ENCODE data around the gene PTCD2. TPM values are rescaled to one million over a fixed set of nuclear protein-coding genes. Genes with fewer than 3 reads are reported as not detected.

PTCD2 gene
- total RNA-seq, 2 experiments from 2014 or later, result 7.8 to 8.1 TPM

- ChIA-PET CTCF (no interaction called here), POLR2A (no interaction called here)
- H3K27ac Mint-ChIP-seq, result no peak overlapping the region
- H3K4me1 Mint-ChIP-seq, result no peaks in the 10 kb centered on the region
- H3K9me3 Mint-ChIP-seq, result no peaks in the 10 kb centered on the region
- H3K36me3 Mint-ChIP-seq (ENCODE audit: low read depth), result no peaks in the 10 kb centered on the region
- no peak for DNase-seq
- no peak overlapping the region for H3K4me3 Mint-ChIP-seq
- H3K27me3 Mint-ChIP-seq, result no peaks in the 10 kb centered on the region
These were observed 59.8 kb downstream of the PTCD2 start for GRCh38 chr5:72379936-72380335.

GRCh38 chr5:72380492-72381274 is 60.5 kb downstream of the PTCD2 start:
- Mint-ChIP-seq H3K4me1 (no peaks in the 10 kb centered on the region), H3K27ac (no peak overlapping the region), H3K4me3 (no peak overlapping the region), H3K27me3 (no peaks in the 10 kb centered on the region), H3K36me3 (ENCODE audit: low read depth) (no peaks in the 10 kb centered on the region), H3K9me3 (no peaks in the 10 kb centered on the region)
- ChIA-PET POLR2A (no interaction called here), CTCF (no interaction called here)
- DNase-seq, result no peak

GRCh38 chr5:72383280-72383679 is 63.1 kb downstream of the PTCD2 start:
- Mint-ChIP-seq H3K36me3 (ENCODE audit: low read depth) (no peaks in the 10 kb centered on the region), H3K4me1 (no peaks in the 10 kb centered on the region), H3K9me3 (no peaks in the 10 kb centered on the region), H3K27me3 (peaks cover 3% of the 10 kb centered on the region), H3K27ac (no peak overlapping the region), H3K4me3 (no peak overlapping the region)
- no peak for DNase-seq
- POLR2A ChIA-PET, result no interaction called here
- CTCF ChIA-PET, result no interaction called here

GRCh38 chr5:72383726-72384125 is 63.6 kb downstream of the PTCD2 start:
- DNase-seq, result no peak
- Mint-ChIP-seq H3K27ac (no peak overlapping the region), H3K4me1 (no peaks in the 10 kb centered on the region), H3K4me3 (no peak overlapping the region), H3K27me3 (peaks cover 3% of the 10 kb centered on the region), H3K36me3 (ENCODE audit: low read depth) (no peaks in the 10 kb centered on the region), H3K9me3 (no peaks in the 10 kb centered on the region)
- ChIA-PET POLR2A (no interaction called here), CTCF (no interaction called here)

- ChIA-PET CTCF (no interaction called here), POLR2A (no interaction called here)
- Mint-ChIP-seq H3K4me3 (no peak overlapping the region), H3K9me3 (no peaks in the 10 kb centered on the region), H3K36me3 (ENCODE audit: low read depth) (no peaks in the 10 kb centered on the region), H3K4me1 (no peaks in the 10 kb centered on the region), H3K27ac (no peak overlapping the region), H3K27me3 (peaks cover 6% of the 10 kb centered on the region)
- DNase-seq, result no peak
These were observed 66.5 kb downstream of the PTCD2 start for GRCh38 chr5:72386639-72387038.

GRCh38 chr5:72387985-72388384 is 67.8 kb downstream of the PTCD2 start:
- no peaks in the 10 kb centered on the region for H3K9me3 Mint-ChIP-seq
- POLR2A ChIA-PET, result no interaction called here
- no peak overlapping the region for H3K4me3 Mint-ChIP-seq

GRCh38 chr5:72388646-72389045 is 68.5 kb downstream of the PTCD2 start:
- Mint-ChIP-seq H3K27me3 (peaks cover 13% of the 10 kb centered on the region), H3K36me3 (ENCODE audit: low read depth) (no peaks in the 10 kb centered on the region), H3K4me1 (no peaks in the 10 kb centered on the region), H3K27ac (no peak overlapping the region), H3K9me3 (no peaks in the 10 kb centered on the region), H3K4me3 (no peak overlapping the region)
- ChIA-PET POLR2A (no interaction called here), CTCF (no interaction called here)
- DNase-seq, result no peak

More at GRCh38 chr5:72387985-72388384, 67.8 kb downstream of the PTCD2 start:
- H3K27ac Mint-ChIP-seq, result no peak overlapping the region
- H3K4me1 Mint-ChIP-seq, result no peaks in the 10 kb centered on the region
- peaks cover 6% of the 10 kb centered on the region for H3K27me3 Mint-ChIP-seq
- no peaks in the 10 kb centered on the region for H3K36me3 Mint-ChIP-seq (ENCODE audit: low read depth)
- no peak for DNase-seq
- CTCF ChIA-PET, result no interaction called here

GRCh38 chr5:72390836-72391235 is 70.7 kb downstream of the PTCD2 start:
- Mint-ChIP-seq H3K27me3 (peaks cover 24% of the 10 kb centered on the region), H3K27ac (no peak overlapping the region), H3K4me1 (no peaks in the 10 kb centered on the region), H3K4me3 (no peak overlapping the region), H3K36me3 (ENCODE audit: low read depth) (no peaks in the 10 kb centered on the region), H3K9me3 (no peaks in the 10 kb centered on the region)
- no peak for DNase-seq
- ChIA-PET CTCF (no interaction called here), POLR2A (no interaction called here)

- no peaks in the 10 kb centered on the region for H3K9me3 Mint-ChIP-seq
- H3K27me3 Mint-ChIP-seq, result peaks cover 30% of the 10 kb centered on the region
- no peak overlapping the region for H3K4me3 Mint-ChIP-seq
- H3K36me3 Mint-ChIP-seq (ENCODE audit: low read depth), result no peaks in the 10 kb centered on the region
- no peak for DNase-seq
- ChIA-PET CTCF (no interaction called here), POLR2A (no interaction called here)
- H3K27ac Mint-ChIP-seq, result no peak overlapping the region
- no peaks in the 10 kb centered on the region for H3K4me1 Mint-ChIP-seq
These were observed 72.2 kb downstream of the PTCD2 start for GRCh38 chr5:72392326-72392733.

- Mint-ChIP-seq H3K9me3 (no peaks in the 10 kb centered on the region), H3K27me3 (peaks cover 33% of the 10 kb centered on the region), H3K4me1 (no peaks in the 10 kb centered on the region), H3K27ac (no peak overlapping the region), H3K36me3 (ENCODE audit: low read depth) (no peaks in the 10 kb centered on the region), H3K4me3 (no peak overlapping the region)
- no peak for DNase-seq
- POLR2A ChIA-PET, result no interaction called here
- CTCF ChIA-PET, result no interaction called here
These were observed 72.9 kb downstream of the PTCD2 start for GRCh38 chr5:72393052-72393451.

GRCh38 chr5:72394688-72395087 is 74.5 kb downstream of the PTCD2 start:
- no peak for DNase-seq
- Mint-ChIP-seq H3K27me3 (peaks cover 38% of the 10 kb centered on the region), H3K36me3 (ENCODE audit: low read depth) (no peaks in the 10 kb centered on the region), H3K9me3 (no peaks in the 10 kb centered on the region), H3K27ac (no peak overlapping the region), H3K4me3 (no peak overlapping the region), H3K4me1 (no peaks in the 10 kb centered on the region)
- ChIA-PET CTCF (no interaction called here), POLR2A (no interaction called here)

- H3K9me3 Mint-ChIP-seq, result peaks cover 15% of the 10 kb centered on the region
- no peak overlapping the region for H3K27ac Mint-ChIP-seq
- DNase-seq, result no peak
- POLR2A ChIA-PET, result no interaction called here
- H3K27me3 Mint-ChIP-seq, result peaks cover 37% of the 10 kb centered on the region
- CTCF ChIA-PET, result no interaction called here
- H3K36me3 Mint-ChIP-seq (ENCODE audit: low read depth), result no peaks in the 10 kb centered on the region
- H3K4me3 Mint-ChIP-seq, result no peak overlapping the region
- H3K4me1 Mint-ChIP-seq, result no peaks in the 10 kb centered on the region
These were observed 77.7 kb downstream of the PTCD2 start for GRCh38 chr5:72397836-72398235.

GRCh38 chr5:72400950-72401349 is 80.8 kb downstream of the PTCD2 start:
- no peaks in the 10 kb centered on the region for H3K4me1 Mint-ChIP-seq
- CTCF ChIA-PET, result no interaction called here
- POLR2A ChIA-PET, result no interaction called here

GRCh38 chr5:72402381-72402890 is 82.3 kb downstream of the PTCD2 start:
- ChIA-PET CTCF (interaction anchor here (0.9 kb wide), 1 partner anchor 23 kb away, joined by 3 read pairs; no protein-coding TSS in a partner anchor), POLR2A (no interaction called here)
- no peak overlapping the region for H3K27ac Mint-ChIP-seq
- H3K27me3 Mint-ChIP-seq, result peaks cover 11% of the 10 kb centered on the region
- H3K9me3 Mint-ChIP-seq, result peaks cover 24% of the 10 kb centered on the region
- no peak for DNase-seq
- no peaks in the 10 kb centered on the region for H3K36me3 Mint-ChIP-seq (ENCODE audit: low read depth)
- no peaks in the 10 kb centered on the region for H3K4me1 Mint-ChIP-seq
- no peak overlapping the region for H3K4me3 Mint-ChIP-seq

More at GRCh38 chr5:72400950-72401349, 80.8 kb downstream of the PTCD2 start:
- H3K36me3 Mint-ChIP-seq (ENCODE audit: low read depth), result no peaks in the 10 kb centered on the region
- no peak overlapping the region for H3K4me3 Mint-ChIP-seq
- H3K9me3 Mint-ChIP-seq, result peaks cover 21% of the 10 kb centered on the region
- H3K27me3 Mint-ChIP-seq, result peaks cover 19% of the 10 kb centered on the region
- no peak for DNase-seq
- H3K27ac Mint-ChIP-seq, result no peak overlapping the region
